HuH-7 (cell line): ENCODE data around the gene MAML3.
A peak's percentile ranks its signal among the peaks of the same experiment; 100 is the strongest.
"Not testable (repeated sequence)": the region's sequence is repeated elsewhere in the genome, so short reads cannot be mapped to it uniquely, and the experiment has no call there.

Experiments
- DNase-seq: peaks from one replicate; pipeline ENCODE4 v3.0.0; 2011; ENCODE audit warnings: low spot score

Gene MAML3

GRCh38 chr4:139725236-139725635 is 428.7 kb downstream of the MAML3 start:
- no peak for DNase-seq

- DNase-seq: no peak
Measured at GRCh38 chr4:139721789-139722188, 432.2 kb downstream of the MAML3 start.

GRCh38 chr4:139720806-139721205 is 433.2 kb downstream of the MAML3 start:
- DNase-seq: no peak

- DNase-seq: no peak
Measured at GRCh38 chr4:139719381-139720101, 434.4 kb downstream of the MAML3 start.

- no peak for DNase-seq
Measured at GRCh38 chr4:139718833-139719232, 435.2 kb downstream of the MAML3 start.

- no peak for DNase-seq
Measured at GRCh38 chr4:139718358-139718757, 435.6 kb downstream of the MAML3 start.

- no peak for DNase-seq
Measured at GRCh38 chr4:139715746-139716391, 438.1 kb downstream of the MAML3 start.

- no peak for DNase-seq
Measured at GRCh38 chr4:139712882-139713281, 441.1 kb downstream of the MAML3 start.

- DNase-seq: no peak
Measured at GRCh38 chr4:139711461-139711860, 442.5 kb downstream of the MAML3 start.

- no peak for DNase-seq
Measured at GRCh38 chr4:139710073-139710472, 443.9 kb downstream of the MAML3 start.

- DNase-seq: no peak
Measured at GRCh38 chr4:139709660-139710059, 444.3 kb downstream of the MAML3 start.

- peak; percentile 31 for DNase-seq
Measured at GRCh38 chr4:139704915-139705485, 449.0 kb downstream of the MAML3 start.

- no peak for DNase-seq
Measured at GRCh38 chr4:139700568-139700967, 453.4 kb downstream of the MAML3 start.

- DNase-seq: not testable (repeated sequence)
Measured at GRCh38 chr4:139698167-139698925, 455.6 kb downstream of the MAML3 start.

GRCh38 chr4:139696491-139696890 is 457.5 kb downstream of the MAML3 start:
- no peak for DNase-seq

- DNase-seq: no peak
Measured at GRCh38 chr4:139694522-139695107, 459.4 kb downstream of the MAML3 start.

GRCh38 chr4:139692309-139693012 is 461.5 kb downstream of the MAML3 start:
- DNase-seq: peak; percentile 35

- no peak for DNase-seq
Measured at GRCh38 chr4:139690419-139690818, 463.6 kb downstream of the MAML3 start.

- DNase-seq: peak; percentile 34
Measured at GRCh38 chr4:139689093-139689722, 464.8 kb downstream of the MAML3 start.

- DNase-seq: no peak
Measured at GRCh38 chr4:139686988-139687387, 467.0 kb downstream of the MAML3 start.

GRCh38 chr4:139686130-139686529 is 467.9 kb downstream of the MAML3 start:
- no peak for DNase-seq
